Measurements from ENCODE around the gene CA11. TPM values are rescaled to one million over a fixed set of nuclear protein-coding genes. Genes with fewer than 3 reads are reported as not detected.

The CA11 gene
- total RNA-seq, 1 experiment from 2014 or later: 12.6 TPM

GRCh38 chr19:48623556-48624066, 22.4 kb downstream of the CA11 start:
- H3K9me3 ChIP-seq (ENCODE audit: control insufficient read depth, insufficient read depth, low read depth, low read length): no peaks in the 10 kb centered on the region
- no peak for TF ChIP-seq REST (IDR thresholded peaks at IDR 0.05; ENCODE audit: insufficient read depth in 1 of 2, low read depth in 2 of 2, low read length in 1 of 2)
- peak overlapping the region; percentile 82 for H3K27ac ChIP-seq (ENCODE audit: low read length)
- no peak for ATAC-seq
- H3K4me1 ChIP-seq (ENCODE audit: control insufficient read depth, insufficient read depth, low read length): peaks cover 8% of the 10 kb centered on the region
- no peaks in the 10 kb centered on the region for H3K27me3 ChIP-seq (ENCODE audit: control insufficient read depth, insufficient read depth, low read length)
- no peak for DNase-seq (ENCODE audit: low read depth, low spot score)
- peak overlapping the region; percentile 11 to 39; a peak in 3 of 4 replicates for H3K4me3 ChIP-seq (ENCODE audit: low read depth in 2 of 2, low read length in 2 of 2)
- H3K36me3 ChIP-seq (ENCODE audit: control insufficient read depth, insufficient read depth, low read length): peaks cover 4% of the 10 kb centered on the region; the same call in 1 of the 2 replicates
- no TSS peak for BruUV-seq (replicated peaks)
- intact Hi-C loops (cut with micrococcal nuclease; ENCODE audit: unreplicated experiment) (no loop called here), in situ Hi-C loops (cut with HindIII; ENCODE audit: low pct_unique_long_range_greater_than_20kb, low sequenced_read_pairs) (no loop called here)
- CTCF ChIA-PET: no interaction called here
- POLR2A ChIA-PET: interaction anchor here (0.5 to 0.7 kb wide), 3 partner anchors 21 to 148 kb away, joined by 3 to 6 read pairs (median 5); no protein-coding TSS in a partner anchor

GRCh38 chr19:48619692-48620585, 26.0 kb downstream of the CA11 start:
- intact Hi-C loops (cut with micrococcal nuclease; ENCODE audit: unreplicated experiment): no loop called here

More at GRCh38 chr19:48619692-48620585, 26.0 kb downstream of the CA11 start:
- peaks cover 34% of the 10 kb centered on the region for H3K4me1 ChIP-seq (ENCODE audit: control insufficient read depth, insufficient read depth, low read length)
- POLR2A ChIA-PET: interaction anchor here (0.5 to 0.9 kb wide), 3 partner anchors 11 to 332 kb away, joined by 3 to 14 read pairs (median 3); no protein-coding TSS in a partner anchor
- TSS peak; percentile 90 for BruUV-seq (replicated peaks)
- ATAC-seq: no peak
- H3K4me3 ChIP-seq (ENCODE audit: low read depth in 2 of 2, low read length in 2 of 2): peak overlapping the region; percentile 96 to 99
- no peak for DNase-seq (ENCODE audit: low read depth, low spot score)
- peak overlapping the region; percentile 98 for H3K27ac ChIP-seq (ENCODE audit: low read length)
- CTCF ChIA-PET: no interaction called here
- in situ Hi-C loops (cut with HindIII; ENCODE audit: low pct_unique_long_range_greater_than_20kb, low sequenced_read_pairs): no loop called here
- H3K9me3 ChIP-seq (ENCODE audit: control insufficient read depth, insufficient read depth, low read depth, low read length): no peaks in the 10 kb centered on the region
- H3K36me3 ChIP-seq (ENCODE audit: control insufficient read depth, insufficient read depth, low read length): peaks cover 11% of the 10 kb centered on the region
- no peak for TF ChIP-seq REST (IDR thresholded peaks at IDR 0.05; ENCODE audit: insufficient read depth in 1 of 2, low read depth in 2 of 2, low read length in 1 of 2)
- TF ChIP-seq CTCF (IDR thresholded peaks at IDR 0.05): no peak
- no peak for TF ChIP-seq SIN3A (IDR thresholded peaks at IDR 0.05; ENCODE audit: borderline replicate concordance, insufficient read depth, low read depth, low read length)
- no peak for TF ChIP-seq POLR2AphosphoS5 (IDR thresholded peaks at IDR 0.05; ENCODE audit: low read depth, low read length)
- TF ChIP-seq TCF7L2 (IDR thresholded peaks at IDR 0.05; ENCODE audit: low read depth, low read length): no peak
- no peaks in the 10 kb centered on the region for H3K27me3 ChIP-seq (ENCODE audit: control insufficient read depth, insufficient read depth, low read length)
